ENCODE data around the gene STPG2.

GRCh38 chr4:97560009-97560408 lies 583.3 kb downstream of the STPG2 start:
- TF ChIP-seq POLR2A (IDR thresholded peaks at IDR 0.05): no peak
- no peak for TF ChIP-seq CTCF (IDR thresholded peaks at IDR 0.05)
